ENCODE data around the gene VEGFA.

DNA sequence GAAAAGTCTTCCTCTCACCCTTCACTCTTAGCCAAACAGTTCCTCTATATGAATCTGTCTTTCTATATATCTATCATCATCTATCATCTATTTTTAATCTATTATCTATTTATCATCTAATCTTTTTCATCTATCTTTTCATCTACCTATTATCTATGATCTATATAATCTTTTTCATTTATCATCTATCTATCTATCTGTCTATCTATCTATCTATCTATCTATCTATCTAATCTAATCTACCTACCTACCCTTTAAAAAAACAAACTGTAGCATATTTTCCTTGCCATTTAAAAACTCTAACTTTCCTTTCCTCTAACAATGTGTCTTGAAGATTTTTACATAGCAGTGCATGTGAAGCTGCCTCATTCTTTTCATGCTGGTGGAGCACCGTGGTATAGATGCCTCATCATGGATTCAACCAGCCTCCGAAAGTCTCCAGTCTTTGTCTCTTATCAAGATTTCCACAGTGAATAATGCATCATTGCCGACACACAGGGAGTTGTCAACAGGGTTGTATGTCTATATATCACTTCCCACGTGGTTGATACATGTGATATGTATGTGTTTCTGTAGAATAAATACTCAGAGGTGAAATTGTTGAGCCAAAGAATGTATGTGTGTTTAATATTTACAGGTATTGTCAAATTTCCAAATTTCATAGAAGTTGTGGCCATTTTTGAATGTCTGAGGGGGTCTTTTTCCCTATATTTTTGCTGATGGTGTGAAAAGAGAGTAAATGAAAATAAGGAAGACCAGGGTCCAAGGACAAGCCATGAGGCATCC lies 51.3 kb downstream of the VEGFA start:
- no peak for TF ChIP-seq EZH2 (IDR thresholded peaks at IDR 0.05; ENCODE audit: insufficient read depth, poor library complexity, severe bottlenecking)
- TF ChIP-seq EZH2phosphoT487 (IDR thresholded peaks at IDR 0.05; ENCODE audit: insufficient read depth, low read depth), result no peak

Measured in GM23248 (cell line).